Ascending aorta (tissue), 2 donors: ENCODE measurements around the gene CDC20. TPM values are rescaled to one million over a fixed set of nuclear protein-coding genes. Genes with fewer than 3 reads are reported as not detected.

Experiments
- DNase-seq, 2 donors: peaks; one replicate each; pipeline ENCODE4 v3.0.0-alpha.2; 2019; ENCODE audit warnings: low spot score in 2 of 2
- H3K27ac ChIP-seq, 2 donors: fragments of 200-600 bp; sonication (generic); one replicate each; pipeline ENCODE4 v1.5.1; 2016 to 2017; ENCODE audit warnings: mild to moderate bottlenecking in 1 of 2
- H3K27me3 ChIP-seq: fragments of 200-600 bp; sonication (generic); one replicate; pipeline ENCODE4 v1.5.1; 2017
- H3K36me3 ChIP-seq, 2 donors: fragments of 200-600 bp; sonication (generic); one replicate each; pipeline ENCODE4 v1.5.1; 2016
- H3K4me1 ChIP-seq, 2 donors: fragments of 200-600 bp; sonication (generic); one replicate each; pipeline ENCODE4 v1.5.1; 2016 to 2017; ENCODE audit warnings: mild to moderate bottlenecking in 1 of 2
- H3K4me3 ChIP-seq, 2 donors: fragments of 200-600 bp; sonication (generic); one replicate each; pipeline ENCODE4 v1.5.1; 2016 to 2017; ENCODE audit warnings: mild to moderate bottlenecking in 1 of 2
- H3K9me3 ChIP-seq, 2 donors: fragments of 200-600 bp; sonication (generic); one replicate each; pipeline ENCODE4 v1.5.1; 2016
- CTCF ChIP-seq, 3 experiments: fragments of 200-600 bp in 2 of 3; fragments of 450-650 bp in 1 of 3; sonication (generic) in 2 of 3; IDR thresholded peaks; one replicate each; pipeline ENCODE4 v1.5.1; 2016 to 2019; ENCODE audit warnings: antibody characterized with exemption in 3 of 3, mild to moderate bottlenecking in 1 of 3, moderate library complexity in 1 of 3
- intact Hi-C: fragments of 100-400 bp; cut with DNase I; formaldehyde crosslinking; loops from one replicate; pipeline ENCODE4 v1.15.1; 2023
- total RNA-seq: library from RNA; depleted of rRNA; stranded (reverse); fragments of >200 nt; gene quantifications from one replicate; pipeline ENCODE4 v1.1.0, GENCODE V29; 2016

CDC20 gene
- total RNA-seq, 1 donor from 2014 or later = not detected

- DNase-seq = no peak
- Histone ChIP-seq H3K36me3 (no peaks in the 10 kb centered on the region), H3K4me3 (no peak overlapping the region), H3K9me3 (no peaks in the 10 kb centered on the region), H3K27me3 (no peaks in the 10 kb centered on the region), H3K27ac (no peak overlapping the region), H3K4me1 (no peaks in the 10 kb centered on the region)
- intact Hi-C loops = no loop called here
- no peak for TF ChIP-seq CTCF (IDR thresholded peaks at IDR 0.05)
These were observed 18.2 kb upstream of the CDC20 start for GRCh38 chr1:43340559-43340958.

- intact Hi-C loops = no loop called here
- Histone ChIP-seq H3K4me3 (no peak overlapping the region), H3K27ac (no peak overlapping the region), H3K27me3 (no peaks in the 10 kb centered on the region), H3K4me1 (no peaks in the 10 kb centered on the region), H3K9me3 (no peaks in the 10 kb centered on the region), H3K36me3 (no peaks in the 10 kb centered on the region)
- DNase-seq = no peak
- no peak for TF ChIP-seq CTCF (IDR thresholded peaks at IDR 0.05)
These were observed 14.4 kb upstream of the CDC20 start for GRCh38 chr1:43344267-43344850.

GRCh38 chr1:43345120-43345519 lies 13.7 kb upstream of the CDC20 start:
- no peak for TF ChIP-seq CTCF (IDR thresholded peaks at IDR 0.05)
- no peak overlapping the region for H3K4me3 ChIP-seq
- H3K36me3 ChIP-seq = no peaks in the 10 kb centered on the region
- H3K4me1 ChIP-seq = no peaks in the 10 kb centered on the region
- intact Hi-C loops = loop anchor here (5.0 kb wide), 1 partner anchor 173 kb away; the partner anchor contains the start of genes CFAP57 and EBNA1BP2
- no peak for DNase-seq
- H3K27ac ChIP-seq = no peak overlapping the region
- no peaks in the 10 kb centered on the region for H3K27me3 ChIP-seq
- no peaks in the 10 kb centered on the region for H3K9me3 ChIP-seq

GRCh38 chr1:43346636-43347035 lies 12.1 kb upstream of the CDC20 start:
- Histone ChIP-seq H3K27ac (no peak overlapping the region), H3K4me1 (no peaks in the 10 kb centered on the region), H3K9me3 (no peaks in the 10 kb centered on the region), H3K36me3 (no peaks in the 10 kb centered on the region), H3K27me3 (no peaks in the 10 kb centered on the region), H3K4me3 (no peak overlapping the region)
- no peak for DNase-seq
- intact Hi-C loops = loop anchor here (5.0 kb wide), 1 partner anchor 174 kb away; the partner anchor contains the start of genes CFAP57 and EBNA1BP2
- no peak for TF ChIP-seq CTCF (IDR thresholded peaks at IDR 0.05)

GRCh38 chr1:43348343-43348808 lies 10.4 kb upstream of the CDC20 start:
- Histone ChIP-seq H3K9me3 (no peaks in the 10 kb centered on the region), H3K4me1 (no peaks in the 10 kb centered on the region), H3K4me3 (peak overlapping the region; percentile 67 to 73), H3K36me3 (no peaks in the 10 kb centered on the region), H3K27me3 (no peaks in the 10 kb centered on the region), H3K27ac (peak overlapping the region; percentile 80 to 87)
- intact Hi-C loops = loop anchor here (2.0 to 5.0 kb wide), 2 partner anchors 40 to 176 kb away; partner anchors contain the start of genes CFAP57, EBNA1BP2, MED8 and SZT2
- peak in 1 of 2 donors; percentile 66 for DNase-seq
- TF ChIP-seq CTCF (IDR thresholded peaks at IDR 0.05) = no peak
